PFSK-1 (cell line): Measurements from ENCODE around the gene HGF.

ENCODE experiments used
- FOXP2 ChIP-seq: optimal IDR thresholded peaks from 2 replicates; pipeline ENCODE3; 2011; ENCODE audit warnings: borderline replicate concordance, control low read depth, inconsistent platforms; ENCODE audit not compliant: insufficient read depth; ENCODE audit errors: extremely low read length, extremely low read depth
- POLR2AphosphoS5 ChIP-seq: IDR thresholded peaks from 2 replicates; pipeline ENCODE4 v1.6.1; 2012; ENCODE audit warnings: low read depth, mild to moderate bottlenecking, control low read depth, low read length, moderate library complexity
- REST ChIP-seq, 2 experiments: IDR thresholded peaks; 2 replicates each; pipeline versions ENCODE4 v1.6.1 to v1.8.0; 2011 to 2012; ENCODE audit warnings: low read depth in 2 of 2, low read length in 2 of 2, control low read depth in 1 of 2, inconsistent platforms in 1 of 2, mild to moderate bottlenecking in 1 of 2, moderate library complexity in 1 of 2; ENCODE audit not compliant: insufficient read depth in 1 of 2
- SIN3A ChIP-seq: IDR thresholded peaks from 2 replicates; pipeline ENCODE4 v1.6.1; 2012; ENCODE audit warnings: mild to moderate bottlenecking, low read length, moderate library complexity, borderline replicate concordance; ENCODE audit not compliant: insufficient read depth
- TAF1 ChIP-seq: IDR thresholded peaks from 2 replicates; pipeline ENCODE4 v1.6.1; 2012; ENCODE audit warnings: low read length, control low read depth, borderline replicate concordance; ENCODE audit not compliant: insufficient read depth

Gene HGF

GRCh38 chr7:81672872-81673271, 97.0 kb downstream of the HGF start:
- TF ChIP-seq FOXP2 (no peak), SIN3A (no peak), POLR2AphosphoS5 (no peak), TAF1 (no peak), REST (IDR thresholded peaks at IDR 0.05; ENCODE audit: insufficient read depth in 1 of 2, low read depth in 2 of 2, low read length in 2 of 2) (no peak)

GRCh38 chr7:81669476-81670105, 100.3 kb downstream of the HGF start:
- TF ChIP-seq FOXP2 (no peak), POLR2AphosphoS5 (no peak), REST (IDR thresholded peaks at IDR 0.05; ENCODE audit: insufficient read depth in 1 of 2, low read depth in 2 of 2, low read length in 2 of 2) (no peak)

- TF ChIP-seq FOXP2 (no peak), SIN3A (no peak), POLR2AphosphoS5 (no peak)
Measured at GRCh38 chr7:81666209-81666608, 103.6 kb downstream of the HGF start.

- TF ChIP-seq FOXP2, result no peak
Measured at GRCh38 chr7:81665236-81665635, 104.6 kb downstream of the HGF start.

GRCh38 chr7:81664304-81664703, 105.5 kb downstream of the HGF start:
- TF ChIP-seq FOXP2 (no peak), POLR2AphosphoS5 (no peak), TAF1 (no peak), REST (IDR thresholded peaks at IDR 0.05; ENCODE audit: insufficient read depth in 1 of 2, low read depth in 2 of 2, low read length in 2 of 2) (no peak), SIN3A (no peak)

- TF ChIP-seq POLR2AphosphoS5 (no peak), TAF1 (no peak), SIN3A (no peak)
Measured at GRCh38 chr7:81662531-81662930, 107.3 kb downstream of the HGF start.

- TF ChIP-seq REST (IDR thresholded peaks at IDR 0.05; ENCODE audit: insufficient read depth in 1 of 2, low read depth in 2 of 2, low read length in 2 of 2), result no peak
- TF ChIP-seq POLR2AphosphoS5, result no peak
- no peak for TF ChIP-seq SIN3A
- TF ChIP-seq FOXP2, result no peak
- TF ChIP-seq TAF1, result no peak
Measured at GRCh38 chr7:81659697-81660395, 110.0 kb downstream of the HGF start.
